Measurements from ENCODE around the gene EFNA1.

Gene EFNA1

GRCh38 chr1:155127105-155127966, at the start of gene EFNA1:
Gene EFNA1 (plus strand): TSS chr1:155127876. CDS start chr1:155127978, 102 bp downstream.
- DNase-seq (ENCODE audit: low spot score), result peak; percentile 74

- DNase-seq (ENCODE audit: low spot score), result peak; percentile 76
These were observed 49.0 kb upstream of the EFNA1 start, which contains the start of gene EFNA3 for GRCh38 chr1:155078469-155079209. Gene EFNA3 (plus strand): TSS chr1:155078837. CDS start chr1:155078942, 105 bp downstream.

- DNase-seq (ENCODE audit: low spot score), result no peak
These were observed 48.5 kb upstream of the EFNA1 start for GRCh38 chr1:155079210-155079486.

- DNase-seq (ENCODE audit: low spot score), result no peak
These were observed 48.0 kb upstream of the EFNA1 start for GRCh38 chr1:155079487-155080311.

- DNase-seq (ENCODE audit: low spot score), result no peak
These were observed 47.1 kb upstream of the EFNA1 start for GRCh38 chr1:155080312-155081228.

- DNase-seq (ENCODE audit: low spot score), result no peak
These were observed 46.0 kb upstream of the EFNA1 start for GRCh38 chr1:155081472-155082300.

- peak; percentile 45 for DNase-seq (ENCODE audit: low spot score)
These were observed 45.2 kb upstream of the EFNA1 start for GRCh38 chr1:155082301-155083051.

- peak; percentile 77 for DNase-seq (ENCODE audit: low spot score)
These were observed 44.6 kb upstream of the EFNA1 start for GRCh38 chr1:155083052-155083541.

GRCh38 chr1:155083865-155084721, 43.6 kb upstream of the EFNA1 start:
- no peak for DNase-seq (ENCODE audit: low spot score)

- DNase-seq (ENCODE audit: low spot score), result peak; percentile 91
These were observed 42.8 kb upstream of the EFNA1 start for GRCh38 chr1:155084722-155085503.

- DNase-seq (ENCODE audit: low spot score), result peak; percentile 80
These were observed 42.1 kb upstream of the EFNA1 start for GRCh38 chr1:155085504-155086127.

- DNase-seq (ENCODE audit: low spot score), result no peak
These were observed 41.4 kb upstream of the EFNA1 start for GRCh38 chr1:155086128-155086741.

GRCh38 chr1:155086856-155087535, 40.7 kb upstream of the EFNA1 start:
- no peak for DNase-seq (ENCODE audit: low spot score)

- peak; percentile 81 for DNase-seq (ENCODE audit: low spot score)
These were observed 36.3 kb upstream of the EFNA1 start for GRCh38 chr1:155091071-155092051.

GRCh38 chr1:155092131-155092530, 35.5 kb upstream of the EFNA1 start:
- DNase-seq (ENCODE audit: low spot score), result no peak
